Adrenal gland (tissue), 5 donors: Measurements from ENCODE around the gene ISY1.

Source experiments
- POLR2A ChIP-seq, 2 donors: fragments of 450-650 bp; IDR thresholded peaks; one replicate each; pipeline ENCODE4 v1.6.1; 2017; ENCODE audit warnings: antibody characterized with exemption in 2 of 2, mild to moderate bottlenecking in 2 of 2, moderate library complexity in 1 of 2
- TF ChIP-seq, protein P1 (sequence below), 6 experiments: fragments of 450-650 bp in 4 of 6; fragments of 200-600 bp in 2 of 6; sonication (generic) in 1 of 6; IDR thresholded peaks; 1 replicate in 5 of 6; 2 replicates in 1 of 6; pipeline versions ENCODE4 v1.5.1 to v1.8.0; 2016 to 2021; ENCODE audit warnings: antibody characterized with exemption in 6 of 6, mild to moderate bottlenecking in 2 of 6, moderate library complexity in 1 of 6
- donor health status: DM: no; HTN: no; CAD: no.

GRCh38 chr3:129095285-129095684, 65.6 kb downstream of the ISY1 start:
- TF ChIP-seq, protein P1, sequence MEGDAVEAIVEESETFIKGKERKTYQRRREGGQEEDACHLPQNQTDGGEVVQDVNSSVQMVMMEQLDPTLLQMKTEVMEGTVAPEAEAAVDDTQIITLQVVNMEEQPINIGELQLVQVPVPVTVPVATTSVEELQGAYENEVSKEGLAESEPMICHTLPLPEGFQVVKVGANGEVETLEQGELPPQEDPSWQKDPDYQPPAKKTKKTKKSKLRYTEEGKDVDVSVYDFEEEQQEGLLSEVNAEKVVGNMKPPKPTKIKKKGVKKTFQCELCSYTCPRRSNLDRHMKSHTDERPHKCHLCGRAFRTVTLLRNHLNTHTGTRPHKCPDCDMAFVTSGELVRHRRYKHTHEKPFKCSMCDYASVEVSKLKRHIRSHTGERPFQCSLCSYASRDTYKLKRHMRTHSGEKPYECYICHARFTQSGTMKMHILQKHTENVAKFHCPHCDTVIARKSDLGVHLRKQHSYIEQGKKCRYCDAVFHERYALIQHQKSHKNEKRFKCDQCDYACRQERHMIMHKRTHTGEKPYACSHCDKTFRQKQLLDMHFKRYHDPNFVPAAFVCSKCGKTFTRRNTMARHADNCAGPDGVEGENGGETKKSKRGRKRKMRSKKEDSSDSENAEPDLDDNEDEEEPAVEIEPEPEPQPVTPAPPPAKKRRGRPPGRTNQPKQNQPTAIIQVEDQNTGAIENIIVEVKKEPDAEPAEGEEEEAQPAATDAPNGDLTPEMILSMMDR (IDR thresholded peaks at IDR 0.05): no peak
- no peak for TF ChIP-seq POLR2A (IDR thresholded peaks at IDR 0.05)
